ENCODE data around the gene EPHB1.
"Not testable (repeated sequence)": the region's sequence is repeated elsewhere in the genome, so short reads cannot be mapped to it uniquely, and the experiment has no call there.

Gene EPHB1

DNA sequence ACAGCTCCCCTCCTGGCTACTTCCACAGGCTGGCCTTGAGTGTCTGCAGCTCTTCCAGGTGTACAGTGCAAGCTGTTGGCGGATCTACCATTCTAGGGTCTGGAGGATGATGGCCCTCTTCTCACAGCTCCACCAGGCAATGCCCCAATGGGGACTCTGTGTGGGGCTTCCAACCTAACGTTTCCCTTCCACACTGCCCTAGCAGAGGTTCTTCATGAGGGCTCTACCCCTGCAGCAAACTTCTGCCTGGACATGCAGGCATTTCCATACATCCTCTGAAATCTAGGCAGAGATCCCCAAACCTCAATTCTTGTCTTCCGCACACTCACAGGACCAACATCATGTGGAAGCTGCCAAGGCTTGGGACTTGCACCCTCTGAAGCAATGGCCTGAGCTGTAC is 438.4 kb downstream of the EPHB1 start:
- DNase-seq (ENCODE audit: low read depth in 4 of 4, low spot score in 1 of 4): not testable (repeated sequence)

DNA sequence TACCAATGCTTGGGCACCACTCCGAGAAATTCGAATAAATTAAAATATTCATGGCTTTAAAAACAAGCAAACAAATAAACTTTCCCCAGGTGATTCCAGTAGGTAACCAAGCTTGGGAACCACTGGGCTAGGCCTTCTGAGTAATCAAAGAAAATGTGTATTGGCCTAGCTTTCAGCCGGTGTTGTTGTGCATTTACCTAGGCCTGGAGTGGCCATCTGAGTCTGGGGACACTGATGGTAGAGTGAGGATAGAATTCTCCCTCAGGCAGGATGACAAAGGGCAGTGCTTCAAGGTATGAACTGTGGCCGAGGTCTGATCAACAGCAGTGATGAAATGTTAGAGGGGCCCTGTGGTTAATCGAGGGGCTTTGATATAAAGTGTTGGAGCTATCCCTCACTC is 440.5 kb downstream of the EPHB1 start:
- DNase-seq (ENCODE audit: low read depth in 4 of 4, low spot score in 1 of 4): no peak

DNA sequence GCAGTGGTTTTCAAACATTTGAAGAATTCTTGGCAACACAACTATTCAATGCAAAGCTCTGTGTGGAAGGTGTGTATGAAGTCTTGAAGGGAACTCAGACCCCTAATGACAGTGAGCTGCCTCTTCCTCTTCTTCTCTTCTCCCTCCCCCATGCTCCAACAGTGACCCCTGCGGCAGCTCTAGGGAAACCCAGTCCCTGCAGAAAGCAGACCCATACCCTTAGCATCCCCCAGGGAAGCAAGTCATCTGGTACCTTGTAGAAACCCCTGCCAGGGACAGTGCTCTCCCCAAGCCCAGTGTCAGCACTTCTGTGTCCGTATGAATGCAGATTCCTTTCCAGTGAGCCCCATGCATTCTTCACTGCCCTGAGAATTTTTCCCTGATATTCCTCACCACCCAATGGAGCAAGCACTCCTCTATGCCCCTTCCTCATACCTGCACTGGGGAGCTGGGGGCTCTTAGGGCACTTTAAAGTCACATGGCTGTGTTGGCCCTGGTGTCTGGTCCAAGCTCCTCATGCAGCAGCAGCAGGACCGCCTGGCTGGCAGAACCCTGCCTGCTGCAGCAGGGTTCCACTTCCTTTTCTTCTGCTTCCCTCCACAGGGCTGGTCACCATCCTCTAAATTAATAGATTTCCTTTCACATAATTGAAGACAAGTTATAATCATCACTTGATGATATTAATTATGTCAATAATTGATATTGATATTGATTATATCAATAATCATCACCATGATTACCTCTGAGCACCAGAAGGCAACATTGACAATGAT is 442.5 kb downstream of the EPHB1 start:
- no peak for DNase-seq (ENCODE audit: low read depth in 4 of 4, low spot score in 1 of 4)

DNA sequence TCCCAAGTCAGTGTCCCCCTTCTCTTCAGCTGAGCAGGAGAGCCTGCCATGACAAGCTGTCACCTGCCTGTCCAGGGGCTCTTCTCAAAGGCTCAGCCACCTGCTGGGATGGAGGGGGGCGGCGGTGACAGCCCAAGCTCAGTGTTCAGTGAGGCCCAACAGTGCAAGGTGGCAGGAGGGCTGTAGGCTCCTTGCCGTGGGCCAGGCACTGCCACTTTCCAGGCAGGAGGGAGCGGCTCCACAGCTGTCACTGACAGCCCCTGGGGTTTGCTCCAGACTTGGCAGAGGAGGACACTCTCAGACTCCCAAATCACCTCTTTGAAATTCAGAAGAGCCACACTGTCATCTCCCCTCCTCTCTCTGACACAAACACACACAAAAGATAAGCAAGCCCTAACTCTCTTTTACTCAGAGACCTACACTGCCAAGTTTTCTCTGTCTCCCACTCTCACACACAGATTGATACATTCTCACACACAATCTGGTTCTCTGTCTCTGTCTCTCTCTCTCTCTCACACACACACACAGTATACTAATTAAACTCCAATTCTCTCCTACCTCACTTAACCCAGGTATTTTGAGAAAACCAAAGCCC is 443.3 kb downstream of the EPHB1 start:
- DNase-seq (ENCODE audit: low read depth in 4 of 4, low spot score in 1 of 4): no peak

DNA sequence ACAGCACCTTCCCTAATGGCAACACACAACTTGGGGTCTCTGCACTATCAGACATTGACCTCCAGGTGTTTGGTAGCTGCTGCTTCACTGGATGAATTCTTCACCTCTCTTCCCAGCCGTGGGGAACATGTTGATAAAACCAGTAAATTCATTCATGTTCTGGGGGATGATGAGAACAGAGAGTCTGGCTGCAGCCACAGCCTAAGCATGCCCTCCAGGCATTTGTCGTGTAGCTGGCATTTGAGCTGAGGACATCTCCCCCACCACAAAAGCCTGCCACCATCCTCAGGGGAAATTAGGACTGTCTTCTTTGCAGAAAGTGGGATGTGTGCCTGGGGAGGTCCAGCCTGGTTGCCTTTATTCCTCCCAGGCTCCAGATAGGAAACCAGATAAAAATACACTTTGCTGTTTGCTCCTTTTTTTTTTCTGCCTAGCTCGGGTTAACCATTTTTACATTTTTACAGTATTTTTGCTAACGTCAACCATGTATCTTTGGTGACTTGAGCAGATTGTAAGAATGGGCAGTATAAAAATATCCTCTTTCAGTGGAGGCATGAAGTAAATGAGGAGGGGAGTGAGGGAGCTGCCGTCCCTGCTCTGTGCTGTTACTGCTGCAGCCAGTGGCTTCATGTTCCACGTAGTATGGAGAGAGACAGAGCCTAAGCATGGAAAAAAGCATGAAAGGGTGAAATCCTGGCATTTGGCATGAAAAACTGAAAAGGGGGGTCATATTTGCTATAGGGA is 444.0 kb downstream of the EPHB1 start:
- DNase-seq (ENCODE audit: low read depth in 4 of 4, low spot score in 1 of 4): no peak

DNA sequence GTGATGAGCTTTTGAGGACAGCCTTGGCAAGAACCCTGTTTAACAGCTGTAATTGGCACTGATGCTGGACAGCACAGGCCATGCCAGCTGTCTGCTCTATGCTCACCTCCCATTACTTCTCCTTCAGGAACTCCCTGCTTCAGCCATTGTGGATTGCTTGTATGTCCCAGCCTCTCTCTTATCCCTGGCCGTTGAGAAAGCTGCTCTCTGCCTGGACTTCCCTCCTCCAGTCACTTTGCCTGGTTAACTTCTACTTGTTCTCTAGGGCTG is 444.5 kb downstream of the EPHB1 start:
- DNase-seq (ENCODE audit: low read depth in 4 of 4, low spot score in 1 of 4): no peak

DNA sequence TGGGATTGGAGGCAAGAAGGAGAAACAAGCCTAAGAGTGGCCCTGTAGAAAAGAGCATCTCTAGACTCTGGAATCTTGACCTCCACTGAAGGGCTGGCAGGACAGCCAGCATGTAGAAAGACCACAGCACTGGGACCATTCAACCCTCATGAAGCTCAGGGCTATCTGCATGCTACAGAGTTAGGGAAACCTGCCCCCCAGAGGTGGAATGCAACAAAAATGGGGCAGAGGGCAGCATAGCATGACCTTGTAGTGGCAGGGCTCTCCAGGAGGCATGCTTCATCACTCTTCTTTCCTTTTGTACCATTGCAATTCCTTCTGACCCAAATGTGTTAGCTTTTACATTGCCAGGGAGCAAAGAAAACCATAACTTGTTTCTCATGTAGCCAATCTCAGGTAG is 445.4 kb downstream of the EPHB1 start:
- DNase-seq (ENCODE audit: low read depth in 4 of 4, low spot score in 1 of 4): no peak

DNA sequence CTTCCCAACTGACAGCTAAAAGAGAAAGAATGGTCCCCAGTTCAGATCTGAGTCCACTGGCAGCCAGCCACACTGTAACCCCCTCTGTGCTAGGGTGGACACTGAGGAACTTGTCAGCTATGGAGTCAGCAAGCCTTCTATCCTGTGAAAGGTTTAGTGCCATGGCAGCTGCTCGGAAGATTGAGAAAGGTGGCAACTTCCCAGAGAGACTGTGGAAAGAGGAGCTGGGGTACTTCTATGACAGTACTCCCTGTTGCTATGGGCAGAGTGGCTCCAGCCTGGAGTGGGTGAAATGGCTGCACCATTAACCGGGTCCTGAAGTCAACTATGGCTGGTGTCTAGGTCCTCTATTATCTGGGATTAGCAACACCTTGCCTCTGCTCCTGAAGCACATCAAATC is 447.2 kb downstream of the EPHB1 start:
- DNase-seq (ENCODE audit: low read depth in 4 of 4, low spot score in 1 of 4): no peak

DNA sequence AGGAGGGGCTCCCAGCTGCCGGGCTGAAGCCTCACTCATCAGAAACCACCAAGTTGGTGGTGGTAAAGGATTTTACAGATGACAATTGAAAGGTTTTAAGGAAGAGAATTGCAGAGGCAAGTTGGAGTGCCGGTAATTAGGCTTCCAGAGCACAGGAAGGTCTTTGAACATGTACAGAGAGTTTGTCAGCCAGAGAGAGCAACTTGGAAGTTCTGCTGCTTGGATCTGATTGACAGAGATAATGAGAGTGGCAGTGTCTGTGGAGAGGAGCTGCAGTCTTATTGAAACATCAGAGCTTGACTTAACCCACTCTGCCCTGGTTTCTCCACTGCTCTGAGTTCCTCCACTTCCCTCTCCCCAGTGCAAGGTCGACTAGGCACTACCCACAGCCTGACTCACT is 448.6 kb downstream of the EPHB1 start:
- DNase-seq (ENCODE audit: low read depth in 4 of 4, low spot score in 1 of 4): no peak

DNA sequence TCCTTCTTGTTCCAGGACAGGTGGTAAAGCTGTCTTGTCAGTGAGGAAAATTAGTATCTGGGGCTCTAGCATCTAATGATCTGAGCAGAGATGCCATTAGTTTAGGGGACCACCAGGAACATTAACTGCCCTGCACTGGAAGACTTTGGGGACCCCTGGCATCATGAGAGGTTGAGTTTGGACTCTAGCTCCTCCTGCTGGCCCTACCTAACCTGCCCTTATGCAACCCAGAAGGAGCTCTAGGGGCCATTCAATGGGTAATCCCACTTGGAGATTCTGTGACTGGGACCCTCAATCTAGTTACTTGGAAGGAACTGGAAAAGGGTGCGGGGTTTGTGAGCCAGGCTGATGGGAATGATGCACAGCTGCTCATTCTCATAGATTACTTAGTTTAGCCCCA is 451.0 kb downstream of the EPHB1 start:
- no peak for DNase-seq (ENCODE audit: low read depth in 4 of 4, low spot score in 1 of 4)

DNA sequence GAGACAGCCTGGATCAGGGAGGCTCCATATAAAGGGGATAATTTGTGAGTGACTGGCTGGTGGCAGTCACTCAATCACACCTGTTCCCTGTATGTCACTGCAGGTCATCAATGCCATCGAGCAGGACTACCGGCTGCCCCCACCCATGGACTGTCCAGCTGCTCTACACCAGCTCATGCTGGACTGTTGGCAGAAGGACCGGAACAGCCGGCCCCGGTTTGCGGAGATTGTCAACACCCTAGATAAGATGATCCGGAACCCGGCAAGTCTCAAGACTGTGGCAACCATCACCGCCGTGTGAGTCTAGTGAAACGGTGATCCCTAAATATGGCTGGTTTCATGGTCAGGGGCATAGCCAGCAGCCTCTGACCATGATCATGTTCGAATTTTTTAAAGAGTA is 453.2 kb downstream of the EPHB1 start:
- DNase-seq (ENCODE audit: low read depth in 4 of 4, low spot score in 1 of 4): no peak

DNA sequence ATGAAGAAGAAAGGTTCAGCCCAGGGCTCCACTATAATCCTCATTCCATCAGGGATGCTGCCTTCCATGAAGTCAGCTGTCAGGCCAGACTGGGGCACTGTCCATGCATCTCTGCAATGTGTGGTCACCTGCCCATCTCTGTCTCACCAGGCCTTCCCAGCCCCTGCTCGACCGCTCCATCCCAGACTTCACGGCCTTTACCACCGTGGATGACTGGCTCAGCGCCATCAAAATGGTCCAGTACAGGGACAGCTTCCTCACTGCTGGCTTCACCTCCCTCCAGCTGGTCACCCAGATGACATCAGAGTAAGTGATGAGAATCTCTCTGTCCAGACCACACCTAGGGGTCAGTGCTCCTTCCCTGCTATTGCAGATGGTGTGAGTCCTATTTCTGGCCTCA is 454.1 kb downstream of the EPHB1 start:
- DNase-seq (ENCODE audit: low read depth in 4 of 4, low spot score in 1 of 4): no peak

DNA sequence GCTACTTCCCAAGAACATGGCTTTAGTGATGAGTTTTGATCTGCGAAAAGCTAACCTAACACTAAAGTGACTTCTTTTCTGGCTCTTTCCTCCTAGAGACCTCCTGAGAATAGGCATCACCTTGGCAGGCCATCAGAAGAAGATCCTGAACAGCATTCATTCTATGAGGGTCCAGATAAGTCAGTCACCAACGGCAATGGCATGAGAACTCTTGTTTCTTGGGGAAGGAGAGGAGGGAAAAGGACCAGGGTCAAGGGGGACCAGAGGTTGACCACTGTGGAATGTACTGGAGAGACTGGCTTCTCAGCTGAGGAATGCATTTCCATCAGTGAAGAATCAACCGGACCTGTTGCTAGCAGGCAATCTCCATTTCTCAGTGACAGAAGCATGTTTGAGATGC is 463.9 kb downstream of the EPHB1 start:
- no peak for DNase-seq (ENCODE audit: low read depth in 4 of 4, low spot score in 1 of 4)

DNA sequence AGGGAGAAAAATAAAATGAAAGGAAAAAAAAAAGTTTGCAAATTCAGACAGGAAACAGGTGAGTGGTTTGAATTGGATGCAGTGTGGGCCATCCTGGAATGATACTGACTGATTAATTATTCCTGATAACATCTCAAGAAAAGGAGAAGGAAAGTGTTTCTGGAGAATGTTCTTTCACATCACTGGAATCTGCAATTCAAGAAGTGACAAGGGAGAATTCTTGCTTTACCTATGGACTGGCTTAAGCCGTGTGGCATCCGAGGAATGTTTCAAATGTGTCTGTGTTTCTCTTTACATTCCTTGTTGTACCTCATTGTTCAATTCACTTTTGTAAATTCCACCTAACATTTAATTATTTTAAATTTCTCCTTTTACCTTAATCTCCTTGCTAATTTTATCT is 465.0 kb downstream of the EPHB1 start:
- no peak for DNase-seq (ENCODE audit: low read depth in 4 of 4, low spot score in 1 of 4)

DNA sequence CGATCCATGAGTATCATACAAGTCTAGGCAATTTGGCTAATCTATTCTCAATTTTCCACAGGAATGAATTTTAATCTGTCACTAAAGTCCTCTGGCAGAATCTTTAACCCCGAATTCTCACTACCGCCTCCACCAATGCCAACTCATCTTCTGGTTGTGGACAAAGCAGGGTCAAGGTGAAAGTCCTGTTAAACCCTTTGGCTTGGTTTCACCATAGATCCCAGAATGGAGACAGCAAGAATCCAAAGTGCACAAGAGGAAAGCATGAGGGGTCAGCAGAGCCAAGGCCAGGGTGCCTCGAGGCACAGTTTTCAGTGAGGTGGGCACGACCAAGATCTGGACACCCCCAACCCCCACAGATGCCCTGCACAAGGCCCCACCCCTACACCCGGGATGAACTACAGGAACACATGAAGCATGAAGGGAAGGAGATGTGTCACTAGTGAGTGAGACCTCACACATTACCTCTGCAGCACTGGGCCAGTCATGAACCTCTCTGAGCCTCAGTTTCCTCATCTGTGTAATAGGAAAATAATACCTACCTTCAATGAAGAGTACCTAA is 466.2 kb downstream of the EPHB1 start:
- DNase-seq (ENCODE audit: low read depth in 4 of 4, low spot score in 1 of 4): no peak

DNA sequence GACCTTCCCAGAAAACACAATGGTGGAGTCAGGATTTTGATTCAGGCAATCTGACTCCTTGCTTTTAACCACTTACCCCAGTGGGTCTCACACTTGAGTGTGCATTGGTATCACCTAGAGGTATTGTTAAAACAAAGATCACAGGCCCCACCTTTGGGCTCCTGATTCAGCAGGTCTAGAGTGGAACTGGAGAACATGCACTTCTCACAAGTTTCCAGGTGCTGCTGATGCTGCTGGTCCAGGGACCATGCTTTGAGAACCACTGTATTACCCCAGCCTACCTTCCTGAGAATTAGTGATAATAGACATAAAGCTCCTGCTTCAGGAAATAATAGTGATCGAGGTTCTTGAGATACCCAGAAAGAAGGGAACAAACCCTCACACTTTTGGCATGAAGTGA is 466.9 kb downstream of the EPHB1 start:
- no peak for DNase-seq (ENCODE audit: low read depth in 4 of 4, low spot score in 1 of 4)

DNA sequence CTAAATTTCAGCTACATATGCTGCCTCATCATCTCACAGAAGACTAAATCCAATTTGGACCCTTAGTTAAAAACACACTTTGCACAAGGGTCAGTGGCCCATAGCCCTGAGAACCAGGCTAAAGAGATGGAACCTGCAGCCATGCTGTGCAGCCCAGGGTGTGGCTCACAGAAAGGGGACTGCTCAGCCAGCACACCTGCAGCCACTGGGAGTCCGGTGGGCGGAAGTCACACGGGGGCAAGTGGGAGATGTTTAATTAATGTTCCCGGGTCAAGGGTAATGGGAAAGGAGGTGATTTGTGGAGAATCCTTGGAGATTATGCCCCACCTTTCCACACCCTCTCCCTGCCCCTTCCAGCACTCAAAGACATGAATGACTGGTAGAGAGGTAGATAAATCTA is 467.4 kb downstream of the EPHB1 start:
- DNase-seq (ENCODE audit: low read depth in 4 of 4, low spot score in 1 of 4): no peak

DNA sequence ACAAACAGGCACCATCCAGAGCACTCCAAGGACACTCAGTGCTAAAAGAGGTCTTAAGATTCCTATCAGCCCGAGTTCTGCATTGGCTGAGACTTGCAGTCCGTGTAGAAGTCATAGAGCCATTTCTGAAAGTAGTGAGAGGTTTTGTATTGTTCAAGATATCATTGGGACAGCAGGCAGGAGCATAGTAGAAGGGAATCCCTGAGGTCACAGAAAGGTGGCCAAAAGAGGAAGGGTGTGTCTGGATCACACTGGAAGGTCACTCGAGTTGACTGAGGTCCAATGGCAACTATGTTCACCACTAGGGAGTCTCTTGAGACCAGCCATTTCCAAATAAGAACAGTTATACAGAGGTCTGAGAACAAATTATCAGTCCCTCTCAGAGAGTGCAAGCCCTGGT is 468.3 kb downstream of the EPHB1 start:
- DNase-seq (ENCODE audit: low read depth in 4 of 4, low spot score in 1 of 4): no peak

DNA sequence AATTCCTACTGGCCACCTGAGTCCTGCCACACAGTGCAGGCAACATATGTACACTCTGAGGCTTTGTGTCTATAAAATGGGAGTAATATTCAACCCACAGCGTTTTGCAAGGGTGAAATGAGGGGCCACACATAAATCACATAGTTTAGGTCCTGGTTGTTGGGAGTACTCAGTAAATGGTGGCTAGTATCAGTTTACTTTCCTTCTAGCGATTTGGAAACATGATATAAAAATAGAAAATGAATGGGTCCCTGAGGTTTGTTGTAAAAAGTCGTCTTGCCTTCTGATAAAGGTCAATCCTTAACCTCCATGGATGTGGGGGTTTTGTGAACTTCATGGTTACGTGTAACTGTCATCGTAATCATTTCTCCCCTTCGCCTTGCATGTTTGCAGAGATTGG is 472.4 kb downstream of the EPHB1 start:
- no peak for DNase-seq (ENCODE audit: low read depth in 4 of 4, low spot score in 1 of 4)

DNA sequence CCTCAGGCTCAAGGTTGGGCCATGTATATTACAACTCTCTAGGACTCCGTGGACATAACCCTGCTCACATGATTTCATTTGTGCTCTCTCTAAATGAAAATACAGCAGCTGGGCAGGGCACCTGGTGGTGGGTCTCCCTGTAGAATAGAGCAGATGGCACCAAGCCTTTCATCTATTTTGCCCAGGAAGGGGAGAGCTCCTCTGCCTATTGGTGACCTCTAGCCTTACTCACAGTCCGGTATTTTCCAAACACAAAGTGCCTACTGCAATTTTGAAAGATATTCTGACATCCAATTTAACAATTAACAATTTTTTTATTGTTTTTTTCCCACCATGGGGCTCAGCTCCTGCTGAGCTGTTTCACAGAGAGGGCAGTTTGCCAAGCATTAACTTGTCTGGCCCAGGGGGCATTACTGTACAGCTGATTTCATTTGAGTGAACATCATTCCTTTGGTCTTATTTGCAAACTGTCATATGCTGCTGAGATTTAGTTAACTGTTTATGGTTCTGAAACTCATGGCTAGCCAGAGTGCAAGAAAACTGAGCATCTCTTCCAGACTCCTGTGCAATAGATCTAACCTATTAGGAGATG is 474.0 kb downstream of the EPHB1 start:
- DNase-seq (ENCODE audit: low read depth in 4 of 4, low spot score in 1 of 4): no peak

DNA sequence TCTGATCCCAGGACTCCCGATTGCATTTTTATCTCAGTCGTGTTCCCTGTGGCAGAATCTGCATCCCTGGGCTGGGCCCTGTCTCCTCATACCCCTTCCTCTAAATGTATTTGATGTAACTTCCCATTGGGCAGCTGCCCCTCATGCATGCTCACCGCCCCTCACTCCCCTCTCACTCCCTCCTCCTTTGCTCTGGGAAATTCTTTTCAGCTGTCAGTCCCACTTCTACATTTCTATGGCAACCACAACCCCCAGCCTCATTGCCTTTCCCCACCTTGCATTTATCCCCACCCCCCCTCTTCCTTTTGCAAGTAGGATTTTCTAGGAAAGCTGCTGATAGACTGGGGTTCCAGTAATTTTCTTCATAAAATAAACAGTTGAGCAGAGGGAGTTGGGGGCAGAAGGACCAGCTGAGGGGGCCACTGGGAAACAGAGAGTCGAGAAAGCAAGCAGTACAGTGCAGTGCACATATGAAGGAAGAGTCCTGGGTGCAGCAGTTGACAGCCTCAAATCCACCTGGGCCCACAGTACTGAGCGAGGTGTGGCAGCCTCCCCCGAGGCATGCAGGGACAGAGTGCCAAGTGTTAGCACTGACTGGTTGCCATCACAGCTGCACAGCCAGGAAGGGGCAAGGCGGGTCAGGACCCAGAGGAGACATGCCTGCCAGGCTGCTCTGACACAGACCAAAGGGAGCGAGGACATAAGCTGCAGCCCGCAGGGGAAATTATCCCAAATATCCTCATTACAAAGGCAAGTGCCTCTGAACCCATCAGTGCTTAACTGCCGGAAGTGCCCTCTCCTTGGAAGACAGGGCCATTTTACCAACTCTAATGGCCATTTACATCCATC is 476.3 kb downstream of the EPHB1 start:
- no peak for DNase-seq (ENCODE audit: low read depth in 4 of 4, low spot score in 1 of 4)
